ENCODE results near the gene KCTD17.
"Not testable (repeated sequence)": the region's sequence is repeated elsewhere in the genome, so short reads cannot be mapped to it uniquely, and the experiment has no call there.

Gene KCTD17

DNA sequence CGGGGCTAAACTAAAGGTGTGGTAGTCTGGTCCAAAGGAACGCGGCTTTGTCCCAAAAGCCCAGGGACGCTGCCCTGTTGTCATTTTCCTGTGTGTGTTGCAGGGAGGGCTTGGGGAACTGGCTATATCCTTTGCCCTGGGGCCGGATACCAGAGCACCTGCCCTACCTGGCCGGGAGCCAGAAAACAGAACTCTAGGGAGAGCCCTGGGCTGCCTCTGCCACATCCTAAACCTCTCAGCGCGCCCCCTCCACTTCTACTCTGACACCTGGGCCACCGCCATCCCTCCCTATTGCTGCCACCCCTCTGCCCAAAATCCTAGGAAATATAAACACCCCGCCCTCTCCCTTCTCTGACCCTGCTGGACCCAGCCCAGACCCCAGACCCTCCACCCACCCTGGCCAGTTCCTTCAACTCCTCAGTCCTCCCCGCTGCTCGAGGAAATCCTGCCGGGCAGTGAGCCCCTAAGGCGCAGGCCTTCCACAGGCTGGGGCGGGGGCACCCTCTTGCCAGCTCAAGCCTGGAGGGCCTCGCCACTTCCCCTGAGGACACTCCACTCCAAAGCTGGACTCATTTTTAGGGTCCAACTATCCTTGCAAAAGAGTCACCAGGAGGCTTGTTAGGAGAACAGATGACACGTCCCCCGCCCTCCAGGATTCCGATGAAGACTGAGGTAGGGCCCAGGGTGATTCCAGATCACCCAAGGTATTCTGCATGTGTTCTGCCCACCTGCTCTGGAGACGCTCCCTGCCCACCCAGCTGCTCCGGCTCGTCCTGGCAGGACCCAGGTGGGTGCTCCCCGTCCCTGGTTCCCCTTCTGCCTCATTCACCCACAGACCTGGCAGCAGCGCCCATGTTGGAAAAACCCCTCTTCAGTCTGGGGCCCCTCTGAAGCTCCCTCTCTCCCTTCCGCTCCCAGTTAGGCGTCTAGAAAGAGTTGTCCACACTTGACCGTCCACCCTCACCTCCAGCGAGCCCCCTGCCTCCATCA, 12.2 kb downstream of the KCTD17 start:
- Histone ChIP-seq H3K4me3 (no peak overlapping the region), H3K9me3 (no peaks in the 10 kb centered on the region), H3K36me3 (replicated peaks) (no peaks in the 10 kb centered on the region), H3K27me3 (ENCODE audit: low read depth) (no peaks in the 10 kb centered on the region), H3K4me1 (no peaks in the 10 kb centered on the region)
- in situ Hi-C loops (cut with MboI; ENCODE audit: low sequenced_read_pairs): no loop called here
- DNase-seq (ENCODE audit: low spot score in 2 of 2): peak in 1 of 2 experiments; percentile 28

DNA sequence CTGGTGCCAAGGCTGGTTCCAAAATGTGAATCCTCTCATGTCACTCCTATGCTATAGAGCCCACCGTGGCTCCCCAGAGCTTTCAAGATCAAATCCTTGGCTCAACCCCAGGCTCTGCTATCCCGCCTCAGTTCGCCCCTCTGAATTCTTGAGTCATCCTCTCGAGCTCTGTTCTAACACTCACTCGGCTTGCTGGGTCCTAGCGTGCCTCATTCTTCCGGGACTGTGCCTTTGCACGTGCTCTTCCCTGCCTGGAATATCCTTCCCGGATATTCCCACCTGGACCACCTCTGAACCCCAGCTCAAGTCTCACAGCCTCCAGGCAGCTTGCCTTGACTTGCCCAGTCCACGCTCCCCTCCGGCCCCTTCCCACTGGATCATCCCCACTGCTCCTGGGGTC, 13.0 kb downstream of the KCTD17 start:
- Histone ChIP-seq H3K9me3 (no peaks in the 10 kb centered on the region), H3K4me1 (no peaks in the 10 kb centered on the region), H3K4me3 (no peak overlapping the region), H3K27me3 (ENCODE audit: low read depth) (no peaks in the 10 kb centered on the region), H3K36me3 (replicated peaks) (no peaks in the 10 kb centered on the region)
- DNase-seq (ENCODE audit: low spot score in 2 of 2): no peak
- in situ Hi-C loops (cut with MboI; ENCODE audit: low sequenced_read_pairs): no loop called here

DNA sequence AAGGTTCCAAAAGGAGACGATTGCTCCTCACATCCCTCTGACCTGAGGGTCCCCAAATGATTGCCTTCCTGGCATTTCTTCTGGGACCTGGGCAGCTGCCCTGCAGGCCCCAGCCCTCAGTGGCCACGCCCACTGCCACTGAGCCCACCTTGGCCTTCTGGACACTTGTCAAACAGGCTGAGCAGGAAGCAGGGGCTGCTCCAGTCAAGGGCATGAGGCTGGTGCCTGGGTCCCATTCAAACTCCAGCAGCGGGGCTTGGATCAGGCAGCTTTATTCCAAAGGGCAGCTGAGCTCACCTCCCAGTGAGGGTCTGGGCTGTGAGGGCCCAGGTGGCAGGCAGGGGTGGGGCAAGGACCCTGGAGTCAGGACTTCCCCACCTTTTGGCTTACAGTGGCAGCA, 13.6 kb downstream of the KCTD17 start:
- in situ Hi-C loops (cut with MboI; ENCODE audit: low sequenced_read_pairs): no loop called here
- H3K9me3 ChIP-seq: no peaks in the 10 kb centered on the region
- H3K36me3 ChIP-seq (replicated peaks): no peaks in the 10 kb centered on the region
- H3K27me3 ChIP-seq (ENCODE audit: low read depth): no peaks in the 10 kb centered on the region; the same call in 1 of the 2 replicates
- H3K4me1 ChIP-seq: no peaks in the 10 kb centered on the region
- no peak overlapping the region for H3K4me3 ChIP-seq
- DNase-seq (ENCODE audit: low spot score in 2 of 2): no peak

DNA sequence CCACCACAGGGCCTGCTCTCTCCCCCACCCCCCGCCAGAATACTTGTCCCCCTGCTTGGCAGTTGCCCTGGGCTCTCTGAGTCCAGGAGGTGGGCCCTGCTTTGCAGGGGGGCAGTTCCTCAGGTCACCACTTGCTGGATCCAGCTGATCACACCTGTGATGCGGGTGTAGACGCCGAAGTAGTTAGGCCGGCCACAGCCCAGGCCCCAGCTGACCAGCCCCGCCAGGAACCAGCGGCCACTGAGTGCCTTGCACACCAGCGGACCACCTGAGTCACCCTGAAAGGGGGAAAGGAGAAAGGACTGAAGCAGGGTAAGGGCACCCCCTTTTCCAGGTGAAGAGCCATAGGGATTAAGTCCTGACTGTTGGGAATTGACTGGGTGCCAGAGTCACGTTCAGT, 14.4 kb downstream of the KCTD17 start:
- no peak for DNase-seq (ENCODE audit: low spot score in 2 of 2)
- Histone ChIP-seq H3K36me3 (replicated peaks) (no peaks in the 10 kb centered on the region), H3K4me1 (no peaks in the 10 kb centered on the region), H3K9me3 (no peaks in the 10 kb centered on the region), H3K4me3 (no peak overlapping the region), H3K27me3 (ENCODE audit: low read depth) (no peaks in the 10 kb centered on the region; the same call in 1 of the 2 replicates)
- in situ Hi-C loops (cut with MboI; ENCODE audit: low sequenced_read_pairs): no loop called here

DNA sequence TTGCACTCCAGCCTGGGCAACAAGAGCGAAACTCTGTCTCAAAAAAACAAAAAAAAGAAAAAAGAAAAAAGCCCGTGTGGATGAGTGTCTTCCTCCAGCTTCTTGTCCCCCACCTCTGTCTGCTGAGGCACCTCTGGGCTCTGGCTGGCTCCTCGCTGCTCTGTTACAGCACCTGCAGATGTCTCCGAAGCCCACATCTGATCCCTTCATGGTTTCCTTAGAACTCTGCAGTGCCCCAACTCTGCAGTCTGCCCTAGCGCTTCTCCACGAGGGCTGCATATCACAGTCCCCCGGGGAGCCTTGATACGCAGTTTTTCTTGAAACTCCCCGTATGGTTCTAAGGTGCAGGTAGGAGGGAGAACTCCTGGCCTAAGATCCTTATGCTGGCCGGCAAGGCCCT, 15.9 kb downstream of the KCTD17 start:
- H3K9me3 ChIP-seq: no peaks in the 10 kb centered on the region
- H3K36me3 ChIP-seq (replicated peaks): no peaks in the 10 kb centered on the region
- no peaks in the 10 kb centered on the region for H3K4me1 ChIP-seq
- H3K4me3 ChIP-seq: no peak overlapping the region
- H3K27me3 ChIP-seq (ENCODE audit: low read depth): no peaks in the 10 kb centered on the region; the same call in 1 of the 2 replicates
- no peak for DNase-seq (ENCODE audit: low spot score in 2 of 2)
- in situ Hi-C loops (cut with MboI; ENCODE audit: low sequenced_read_pairs): no loop called here

- H3K36me3 ChIP-seq (replicated peaks): no peaks in the 10 kb centered on the region
- H3K9me3 ChIP-seq: no peaks in the 10 kb centered on the region
- H3K4me1 ChIP-seq: no peaks in the 10 kb centered on the region
- H3K27me3 ChIP-seq (ENCODE audit: low read depth): no peaks in the 10 kb centered on the region; the same call in 1 of the 2 replicates
- in situ Hi-C loops (cut with MboI; ENCODE audit: low sequenced_read_pairs): no loop called here
- H3K4me3 ChIP-seq: no peak overlapping the region
- DNase-seq (ENCODE audit: low spot score in 2 of 2): no peak
Measured at GRCh38 chr22:37068859-37069258, 17.3 kb downstream of the KCTD17 start.

- no peak for DNase-seq (ENCODE audit: low spot score in 2 of 2)
- in situ Hi-C loops (cut with MboI; ENCODE audit: low sequenced_read_pairs): no loop called here
Measured at GRCh38 chr22:37069319-37069718, 17.8 kb downstream of the KCTD17 start.

DNA sequence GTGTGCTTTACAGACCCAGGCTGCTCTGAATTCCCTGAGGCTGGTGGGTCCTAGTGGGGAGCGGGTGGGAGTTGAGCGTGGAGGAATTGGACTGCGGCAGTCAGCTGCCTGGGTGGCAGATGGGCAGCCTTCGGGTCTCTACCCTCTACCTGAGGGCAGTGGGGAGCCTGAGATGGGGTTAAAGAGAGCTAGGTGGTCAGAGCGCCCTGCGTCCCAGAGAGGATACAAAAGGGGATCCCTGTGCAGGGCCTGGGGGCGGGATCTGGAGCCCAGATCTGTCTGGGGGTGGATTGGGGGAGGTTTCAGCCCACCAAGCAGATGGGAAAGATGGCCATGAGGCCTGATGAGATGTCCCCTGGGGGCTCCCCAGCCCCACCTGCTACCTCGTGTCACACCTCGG, 18.2 kb downstream of the KCTD17 start:
- H3K4me3 ChIP-seq: no peak overlapping the region
- H3K27me3 ChIP-seq (ENCODE audit: low read depth): peaks cover 7% of the 10 kb centered on the region
- H3K36me3 ChIP-seq (replicated peaks): no peaks in the 10 kb centered on the region
- no peaks in the 10 kb centered on the region for H3K4me1 ChIP-seq
- no peaks in the 10 kb centered on the region for H3K9me3 ChIP-seq
- in situ Hi-C loops (cut with MboI; ENCODE audit: low sequenced_read_pairs): no loop called here
- DNase-seq (ENCODE audit: low spot score in 2 of 2): no peak

More at GRCh38 chr22:37069319-37069718, 17.8 kb downstream of the KCTD17 start:
- peaks cover 3% of the 10 kb centered on the region for H3K27me3 ChIP-seq (ENCODE audit: low read depth)
- no peaks in the 10 kb centered on the region for H3K36me3 ChIP-seq (replicated peaks)
- no peak overlapping the region for H3K4me3 ChIP-seq
- no peaks in the 10 kb centered on the region for H3K4me1 ChIP-seq
- no peaks in the 10 kb centered on the region for H3K9me3 ChIP-seq

- DNase-seq (ENCODE audit: low spot score in 2 of 2): no peak
- Histone ChIP-seq H3K4me1 (no peaks in the 10 kb centered on the region), H3K4me3 (no peak overlapping the region), H3K9me3 (no peaks in the 10 kb centered on the region), H3K36me3 (replicated peaks) (no peaks in the 10 kb centered on the region), H3K27me3 (ENCODE audit: low read depth) (peaks cover 14% of the 10 kb centered on the region)
- in situ Hi-C loops (cut with MboI; ENCODE audit: low sequenced_read_pairs): no loop called here
Measured at GRCh38 chr22:37070334-37070733, 18.8 kb downstream of the KCTD17 start.

DNA sequence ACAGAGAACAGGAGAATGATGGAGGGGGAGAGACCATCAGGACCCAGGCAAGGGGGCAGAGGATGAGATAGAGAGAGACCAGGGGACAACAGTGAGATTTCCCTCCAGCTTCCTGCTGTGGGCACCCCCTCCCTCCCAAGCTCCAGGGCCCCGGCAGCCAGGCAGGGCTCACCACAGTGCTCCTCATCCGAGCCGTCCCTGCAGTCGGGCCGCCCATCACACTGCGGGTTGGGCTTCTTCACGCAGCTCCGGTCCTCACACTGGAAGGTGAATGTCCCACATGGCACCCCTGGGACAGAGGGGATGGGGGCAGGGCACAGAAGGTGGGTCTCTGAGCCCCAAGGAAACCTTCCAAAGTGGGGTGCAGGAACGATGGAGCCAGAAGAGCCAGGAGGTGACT, 19.2 kb downstream of the KCTD17 start:
- H3K36me3 ChIP-seq (replicated peaks): no peaks in the 10 kb centered on the region

DNA sequence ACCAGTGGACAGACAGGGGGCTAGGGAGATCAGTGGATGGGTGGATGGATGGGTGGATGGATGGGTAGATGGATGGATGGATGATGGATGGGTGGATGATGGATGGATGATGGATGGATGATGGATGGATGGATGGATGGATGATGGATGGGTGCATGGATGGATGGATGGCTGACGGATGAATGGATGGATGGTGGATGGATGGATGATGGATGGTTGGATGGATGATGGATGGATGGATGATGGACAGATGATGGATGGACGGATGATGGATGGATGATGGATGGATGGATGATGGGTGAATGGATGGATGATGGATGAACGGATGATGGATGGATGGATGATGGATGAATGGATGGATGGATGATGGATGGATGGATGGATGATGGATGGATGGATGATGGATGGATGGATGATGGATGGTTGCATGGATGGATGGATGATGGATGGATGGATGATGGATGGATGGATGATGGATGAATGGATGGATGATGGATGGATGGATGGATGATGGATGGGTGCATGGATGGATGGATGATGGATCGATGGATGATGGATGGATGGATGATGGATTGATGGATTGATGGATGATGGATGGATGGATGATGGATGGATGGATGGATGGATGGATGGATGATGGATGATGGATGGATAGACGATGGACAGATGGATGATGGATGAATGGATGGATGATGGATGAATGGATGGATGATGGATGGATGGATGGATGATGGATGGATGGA, 20.5 kb downstream of the KCTD17 start:
- H3K4me3 ChIP-seq; H3K36me3 ChIP-seq (replicated peaks); H3K9me3 ChIP-seq; H3K4me1 ChIP-seq; in situ Hi-C loops (cut with MboI; ENCODE audit: low sequenced_read_pairs); DNase-seq (ENCODE audit: low spot score in 2 of 2): not testable (repeated sequence)
- H3K27me3 ChIP-seq (ENCODE audit: low read depth): peaks cover 28% of the 10 kb centered on the region

More for the DNA sequence above, 19.2 kb downstream of the KCTD17 start:
- H3K4me3 ChIP-seq: no peak overlapping the region
- in situ Hi-C loops (cut with MboI; ENCODE audit: low sequenced_read_pairs): no loop called here
- peaks cover 17% of the 10 kb centered on the region for H3K27me3 ChIP-seq (ENCODE audit: low read depth)
- H3K9me3 ChIP-seq: no peaks in the 10 kb centered on the region
- no peaks in the 10 kb centered on the region for H3K4me1 ChIP-seq
- no peak for DNase-seq (ENCODE audit: low spot score in 2 of 2)

DNA sequence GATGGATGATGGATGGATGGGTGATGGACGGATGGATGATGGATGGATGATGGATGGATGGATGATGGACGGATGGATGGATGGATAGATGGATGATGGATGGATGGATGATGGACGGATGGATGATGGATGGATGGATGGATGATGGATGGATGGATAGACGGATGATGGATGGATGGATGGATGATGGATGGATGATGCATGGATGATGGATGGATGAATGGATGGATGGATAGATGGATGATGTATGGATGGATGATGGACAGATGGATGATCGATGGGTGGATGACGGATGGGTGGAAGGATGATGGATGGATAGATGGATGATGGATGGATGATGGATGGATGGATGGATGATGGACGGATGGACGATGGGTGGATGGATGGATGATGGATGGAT, 21.1 kb downstream of the KCTD17 start:
- Histone ChIP-seq H3K4me1 (no peaks in the 10 kb centered on the region), H3K27me3 (ENCODE audit: low read depth) (peaks cover 31% of the 10 kb centered on the region), H3K9me3 (no peaks in the 10 kb centered on the region), H3K36me3 (replicated peaks) (no peaks in the 10 kb centered on the region), H3K4me3 (no peak overlapping the region)
- in situ Hi-C loops (cut with MboI; ENCODE audit: low sequenced_read_pairs): no loop called here
- DNase-seq (ENCODE audit: low spot score in 2 of 2): no peak

DNA sequence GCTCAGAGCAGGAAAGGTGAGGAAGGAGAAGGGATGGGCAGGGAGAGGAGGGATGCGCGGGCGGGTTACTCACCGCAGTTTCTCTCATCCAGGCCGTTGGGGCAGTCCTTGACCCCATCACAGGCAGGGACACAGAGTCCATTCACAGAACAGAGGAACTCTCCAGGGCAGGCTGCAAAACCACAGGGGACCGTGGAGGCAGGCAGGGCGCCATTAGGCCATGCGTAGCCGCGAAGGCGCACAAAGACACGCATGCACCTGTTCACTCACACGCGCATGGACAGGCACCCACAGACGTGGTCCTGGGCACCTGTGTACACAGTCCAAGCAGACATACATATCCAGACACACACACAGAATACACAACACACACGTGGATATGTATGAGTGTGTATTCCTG, 23.0 kb downstream of the KCTD17 start:
- Histone ChIP-seq H3K4me1 (no peaks in the 10 kb centered on the region), H3K27me3 (ENCODE audit: low read depth) (peaks cover 38% of the 10 kb centered on the region), H3K9me3 (no peaks in the 10 kb centered on the region), H3K4me3 (no peak overlapping the region), H3K36me3 (replicated peaks) (no peaks in the 10 kb centered on the region)
- in situ Hi-C loops (cut with MboI; ENCODE audit: low sequenced_read_pairs): no loop called here
- DNase-seq (ENCODE audit: low spot score in 2 of 2): no peak

DNA sequence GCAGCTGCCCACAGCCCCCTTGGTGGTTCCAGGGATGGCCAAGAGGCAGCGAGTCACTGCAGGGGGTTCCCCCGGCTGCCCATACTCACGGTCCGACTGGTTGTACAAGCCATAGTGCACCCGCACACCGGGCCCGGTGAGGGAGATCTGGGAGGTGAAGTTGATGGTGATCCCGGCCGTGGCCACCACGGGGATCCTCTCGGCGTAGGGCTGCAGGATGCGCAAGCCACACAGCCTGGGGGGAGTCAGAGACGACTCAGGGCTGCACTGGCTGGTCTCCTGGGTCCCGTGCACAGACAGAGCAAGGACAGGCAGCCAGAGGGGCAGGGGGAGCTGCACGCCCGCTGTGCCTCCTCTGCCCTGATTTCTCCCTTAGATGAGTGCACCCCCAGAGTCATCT, 23.5 kb downstream of the KCTD17 start:
- H3K4me3 ChIP-seq: no peak overlapping the region
- no peaks in the 10 kb centered on the region for H3K36me3 ChIP-seq (replicated peaks)
- no peaks in the 10 kb centered on the region for H3K9me3 ChIP-seq
- no peak for DNase-seq (ENCODE audit: low spot score in 2 of 2)
- H3K4me1 ChIP-seq: no peaks in the 10 kb centered on the region
- H3K27me3 ChIP-seq (ENCODE audit: low read depth): peaks cover 43% of the 10 kb centered on the region
- in situ Hi-C loops (cut with MboI; ENCODE audit: low sequenced_read_pairs): no loop called here

Measured in HAP-1 (cell line).